Muscle of leg (tissue), 11 donors: ENCODE results near the gene TOGARAM1. TPM values are rescaled to one million over a fixed set of nuclear protein-coding genes. Genes with fewer than 3 reads are reported as not detected.

Experiments used
- DNase-seq: peaks from one replicate; pipeline ENCODE4 v3.0.0; 2013
- H3K27ac ChIP-seq: one replicate; pipeline ENCODE4 v1.5.1; 2013; ENCODE audit warnings: mild to moderate bottlenecking, low read length, control low read depth
- H3K27me3 ChIP-seq: one replicate; pipeline ENCODE4 v1.6.1; 2013; ENCODE audit warnings: low read length; ENCODE audit not compliant: control insufficient read depth, insufficient read depth
- H3K36me3 ChIP-seq: one replicate; pipeline ENCODE4 v1.6.1; 2013; ENCODE audit warnings: low read length; ENCODE audit not compliant: control insufficient read depth, insufficient read depth
- H3K4me1 ChIP-seq: one replicate; pipeline ENCODE4 v1.6.1; 2013; ENCODE audit warnings: low read length; ENCODE audit not compliant: control insufficient read depth, insufficient read depth
- H3K4me3 ChIP-seq: one replicate; pipeline ENCODE4 v1.5.1; 2013; ENCODE audit warnings: low read length, control low read depth
- H3K9me3 ChIP-seq: replicated peaks from 2 replicates; pipeline ENCODE4 v1.6.1; 2013; ENCODE audit warnings: low read depth, low read length; ENCODE audit not compliant: control insufficient read depth
- WGBS: methylation state at CpG from one replicate; pipeline ENCODE4 v1.1.5; 2013; ENCODE audit warnings: missing lambda C conversion rate; ENCODE audit not compliant: insufficient coverage; 5-methylcytosine and 5-hydroxymethylcytosine counted together
- polyA plus RNA-seq, 8 donors: library from polyadenylated mRNA; unstranded; fragments of 120-200 nt; gene quantifications; one replicate each; pipeline versions ENCODE4 v1.2.1 to v1.2.3, GENCODE V29; 2013; ENCODE audit warnings: inconsistent platforms in 1 of 8, low replicate concordance in 1 of 8; ENCODE audit not compliant: insufficient read length in 8 of 8, insufficient read depth in 1 of 8
- total RNA-seq: library from RNA; stranded (reverse); fragments of 120-200 nt; gene quantifications from one replicate; pipeline ENCODE4 v1.2.4, GENCODE V29; 2013

Gene TOGARAM1
- total and polyA plus RNA-seq, 9 donors, result 20.5 to 29.9 (median 22.1) TPM

- no peaks in the 10 kb centered on the region for H3K36me3 ChIP-seq
- no CpG with 5 or more reads among the region's 3 CpGs for WGBS
- DNase-seq, result no peak
- H3K27me3 ChIP-seq, result no peaks in the 10 kb centered on the region
- H3K27ac ChIP-seq, result no peak overlapping the region
- no peak overlapping the region for H3K4me3 ChIP-seq
- no peaks in the 10 kb centered on the region for H3K9me3 ChIP-seq
- H3K4me1 ChIP-seq, result no peaks in the 10 kb centered on the region
These were observed 19.2 kb downstream of the TOGARAM1 start for GRCh38 chr14:44981198-44981597.

DNA sequence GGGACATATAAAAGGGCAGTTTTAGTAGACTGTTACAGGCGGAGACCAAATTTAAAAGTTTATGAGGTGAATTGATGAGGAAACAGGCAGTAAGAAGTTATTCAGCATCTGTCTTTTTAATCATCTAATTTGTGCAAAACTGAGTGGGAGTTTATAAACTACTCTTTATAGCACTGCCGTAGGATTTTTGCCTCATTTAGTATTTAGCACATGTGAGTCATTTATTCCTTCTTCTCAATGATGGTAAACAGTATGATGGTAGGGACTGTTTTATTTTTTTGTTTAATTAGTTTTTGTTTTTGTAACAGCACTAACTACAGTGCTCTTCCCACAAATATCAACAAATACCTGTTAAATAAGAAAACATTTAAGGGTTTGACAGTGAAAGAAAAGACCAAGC is 20.6 kb downstream of the TOGARAM1 start:
- Histone ChIP-seq H3K27ac (no peak overlapping the region), H3K27me3 (no peaks in the 10 kb centered on the region), H3K4me3 (no peak overlapping the region), H3K36me3 (no peaks in the 10 kb centered on the region), H3K9me3 (no peaks in the 10 kb centered on the region), H3K4me1 (no peaks in the 10 kb centered on the region)
- 67% methylated on average over 1 of the region's 2 CpGs for whole genome bisulfite sequencing
- DNase-seq, result no peak

DNA sequence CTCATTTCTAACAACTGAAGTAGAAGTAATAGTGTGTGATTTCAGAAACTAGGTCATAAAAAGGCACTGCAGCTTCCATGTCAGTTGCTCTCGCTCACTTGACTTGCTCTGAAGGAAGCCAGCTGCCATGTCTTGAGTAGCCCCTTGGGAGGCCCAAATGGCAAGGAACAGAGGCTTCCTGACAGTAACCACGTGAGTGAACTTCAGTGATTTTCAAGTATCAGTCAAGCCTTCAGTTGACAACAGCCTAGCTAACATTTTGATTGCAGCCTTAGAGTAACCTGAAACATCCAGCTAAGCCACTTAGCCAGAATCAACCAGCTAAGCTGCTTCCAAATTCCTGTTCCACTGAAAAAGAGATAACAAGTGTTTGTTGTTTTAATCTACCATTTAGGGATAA is 26.7 kb downstream of the TOGARAM1 start:
- H3K27ac ChIP-seq, result no peak overlapping the region
- H3K36me3 ChIP-seq, result no peaks in the 10 kb centered on the region
- peak; percentile 25 for DNase-seq
- WGBS, result 25% methylated on average over 2 of the region's 2 CpGs
- H3K4me3 ChIP-seq, result no peak overlapping the region
- H3K27me3 ChIP-seq, result no peaks in the 10 kb centered on the region
- no peaks in the 10 kb centered on the region for H3K9me3 ChIP-seq
- H3K4me1 ChIP-seq, result peaks cover 4% of the 10 kb centered on the region

DNA sequence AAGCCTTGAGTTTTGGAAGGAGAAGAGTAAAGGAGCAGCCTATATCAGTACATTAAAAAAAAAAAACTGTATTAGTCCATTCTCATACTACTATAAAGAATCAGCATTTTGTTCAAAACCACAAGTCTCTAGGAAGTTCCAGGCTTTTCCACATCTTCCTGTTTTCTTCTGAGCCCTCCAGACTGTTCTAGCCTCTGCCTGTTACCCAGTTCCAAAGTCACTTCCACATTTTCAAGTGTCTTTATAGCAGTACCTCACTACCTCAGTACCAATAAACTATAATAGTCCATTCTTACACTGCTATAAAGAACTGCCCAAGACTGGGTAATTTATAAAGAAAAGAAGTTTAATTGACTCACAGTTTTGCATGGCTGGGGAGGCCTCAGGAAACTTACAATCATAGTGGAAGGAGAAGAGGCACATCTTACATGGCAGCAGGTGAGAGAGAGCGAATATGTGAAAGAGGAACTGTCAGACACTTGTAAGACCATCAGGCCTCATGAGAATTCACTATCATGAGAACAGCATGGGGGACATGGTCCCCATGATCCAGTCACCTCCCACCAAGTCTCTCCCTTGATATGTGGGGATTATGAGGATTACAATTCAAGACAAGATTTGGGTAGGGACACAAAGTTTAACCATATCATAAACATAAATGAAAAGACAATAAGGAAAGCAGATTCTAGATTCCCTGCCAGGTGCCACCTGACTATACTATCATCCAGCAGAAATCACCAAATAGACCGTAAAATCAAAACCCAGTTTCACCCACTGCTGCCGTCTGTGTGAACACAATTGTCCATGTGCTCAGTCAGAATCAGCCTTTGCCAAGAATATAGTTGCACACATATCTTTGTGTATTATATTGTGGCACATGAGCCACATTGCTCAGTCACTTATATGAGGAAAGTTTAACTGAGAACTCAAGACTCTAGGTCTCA is 27.8 kb downstream of the TOGARAM1 start:
- Histone ChIP-seq H3K4me1 (peaks cover 4% of the 10 kb centered on the region), H3K27ac (no peak overlapping the region), H3K9me3 (no peaks in the 10 kb centered on the region), H3K36me3 (no peaks in the 10 kb centered on the region), H3K27me3 (no peaks in the 10 kb centered on the region), H3K4me3 (no peak overlapping the region)
- WGBS, result no CpG with 5 or more reads among the region's 3 CpGs
- peak; percentile 57 for DNase-seq

DNA sequence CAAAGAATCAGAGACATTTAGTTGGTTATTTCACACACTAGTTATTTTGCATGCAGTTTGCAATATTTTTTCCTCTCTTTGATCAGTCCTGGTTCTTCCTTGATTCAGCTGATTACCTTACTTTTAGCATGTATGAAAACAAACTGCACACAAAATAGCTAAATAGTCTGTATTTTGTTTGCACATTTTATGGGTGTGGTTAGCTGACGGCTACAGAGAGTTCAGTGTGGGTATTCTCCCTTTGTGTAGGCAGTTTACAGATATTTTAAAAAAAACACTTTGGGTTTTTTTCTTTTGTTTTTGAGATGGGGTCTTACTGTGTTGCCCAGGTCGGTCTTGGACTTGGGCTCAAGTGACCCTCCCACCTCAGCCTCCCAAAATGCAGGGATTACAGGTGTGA is 28.5 kb downstream of the TOGARAM1 start:
- DNase-seq, result no peak
- no peak overlapping the region for H3K27ac ChIP-seq
- H3K9me3 ChIP-seq, result no peaks in the 10 kb centered on the region
- WGBS, result no CpG with 5 or more reads among the region's 2 CpGs
- H3K4me3 ChIP-seq, result no peak overlapping the region
- H3K4me1 ChIP-seq, result peaks cover 4% of the 10 kb centered on the region
- no peaks in the 10 kb centered on the region for H3K27me3 ChIP-seq
- no peaks in the 10 kb centered on the region for H3K36me3 ChIP-seq

GRCh38 chr14:44995196-44995595 is 33.2 kb downstream of the TOGARAM1 start:
- Histone ChIP-seq H3K36me3 (peaks cover 4% of the 10 kb centered on the region), H3K4me1 (no peaks in the 10 kb centered on the region), H3K27me3 (no peaks in the 10 kb centered on the region), H3K9me3 (no peaks in the 10 kb centered on the region), H3K4me3 (no peak overlapping the region), H3K27ac (no peak overlapping the region)
- WGBS, result no CpG with 5 or more reads among the region's 3 CpGs
- DNase-seq, result no peak

DNA sequence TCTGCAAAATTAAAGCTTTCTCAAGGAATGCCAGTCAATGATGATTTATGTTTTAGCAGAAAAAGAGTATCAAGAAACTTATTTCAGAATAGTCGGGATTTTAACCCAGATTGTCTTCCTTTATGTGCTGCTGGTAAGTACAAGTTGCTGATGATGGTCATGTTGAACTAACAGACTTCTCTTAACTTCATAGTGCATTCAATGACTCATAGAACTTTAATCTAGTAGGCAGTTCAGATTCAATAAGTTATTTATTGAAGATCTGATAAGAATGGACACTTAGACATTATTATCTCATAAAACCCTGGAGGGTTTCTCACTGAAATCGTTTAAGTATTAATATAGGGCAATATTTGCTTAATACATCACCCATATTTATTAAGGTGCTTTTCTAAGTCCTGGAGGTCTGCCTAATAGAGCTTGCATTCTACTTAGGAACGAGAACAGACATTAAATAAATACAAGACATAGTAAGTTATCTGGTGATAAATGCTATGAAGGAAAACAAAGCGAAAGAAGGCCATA is 33.8 kb downstream of the TOGARAM1 start:
- Histone ChIP-seq H3K4me3 (no peak overlapping the region), H3K27me3 (no peaks in the 10 kb centered on the region), H3K27ac (no peak overlapping the region), H3K4me1 (no peaks in the 10 kb centered on the region), H3K9me3 (no peaks in the 10 kb centered on the region), H3K36me3 (peaks cover 6% of the 10 kb centered on the region)
- WGBS, result no CpG with 5 or more reads among the region's 4 CpGs
- DNase-seq, result no peak

DNA sequence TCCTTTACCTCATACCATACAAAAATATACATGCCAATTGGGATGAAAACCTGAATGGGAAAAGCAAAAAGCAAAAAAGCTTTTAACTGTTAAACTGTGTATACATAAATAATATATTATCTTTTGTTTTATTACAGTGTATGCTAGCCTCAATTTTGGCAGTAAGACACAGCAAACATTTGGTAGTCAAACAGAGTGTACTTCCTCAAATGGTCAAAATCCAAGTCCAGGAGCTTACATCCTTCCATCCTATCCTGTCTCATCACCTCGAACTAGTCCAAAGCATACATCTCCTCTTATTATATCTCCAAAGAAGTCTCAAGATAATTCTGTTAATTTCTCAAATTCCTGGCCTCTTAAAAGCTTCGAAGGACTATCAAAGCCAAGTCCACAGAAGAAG is 41.9 kb downstream of the TOGARAM1 start:
- no peaks in the 10 kb centered on the region for H3K27me3 ChIP-seq
- H3K9me3 ChIP-seq, result no peaks in the 10 kb centered on the region
- no peak overlapping the region for H3K27ac ChIP-seq
- H3K4me3 ChIP-seq, result no peak overlapping the region
- H3K4me1 ChIP-seq, result no peaks in the 10 kb centered on the region
- 100% methylated on average over 1 of the region's 2 CpGs for WGBS
- H3K36me3 ChIP-seq, result peaks cover 7% of the 10 kb centered on the region
- DNase-seq, result no peak

DNA sequence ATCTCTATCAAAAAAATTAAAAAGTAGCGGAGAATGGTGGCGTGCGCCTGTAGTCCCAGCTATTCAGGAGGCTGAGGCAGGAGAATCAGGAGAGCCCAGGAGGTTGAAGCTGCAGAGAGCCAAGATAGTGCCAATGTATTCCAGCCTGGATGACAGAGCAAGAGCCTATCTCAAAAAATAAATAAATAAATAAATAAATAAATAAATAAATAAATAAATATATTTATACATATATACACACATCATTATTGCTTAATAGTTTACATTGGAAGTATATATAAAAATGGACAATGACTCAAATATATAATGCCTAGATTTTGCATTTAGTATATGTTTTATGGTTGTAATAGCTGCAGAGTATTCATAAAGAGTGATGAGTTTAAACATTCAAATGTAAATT is 53.1 kb downstream of the TOGARAM1 start:
- Histone ChIP-seq H3K27me3 (no peaks in the 10 kb centered on the region), H3K9me3 (no peaks in the 10 kb centered on the region), H3K4me1 (no peaks in the 10 kb centered on the region), H3K36me3 (peaks cover 10% of the 10 kb centered on the region), H3K27ac (no peak overlapping the region), H3K4me3 (no peak overlapping the region)
- no CpG with 5 or more reads among the region's 3 CpGs for WGBS
- DNase-seq, result no peak

DNA sequence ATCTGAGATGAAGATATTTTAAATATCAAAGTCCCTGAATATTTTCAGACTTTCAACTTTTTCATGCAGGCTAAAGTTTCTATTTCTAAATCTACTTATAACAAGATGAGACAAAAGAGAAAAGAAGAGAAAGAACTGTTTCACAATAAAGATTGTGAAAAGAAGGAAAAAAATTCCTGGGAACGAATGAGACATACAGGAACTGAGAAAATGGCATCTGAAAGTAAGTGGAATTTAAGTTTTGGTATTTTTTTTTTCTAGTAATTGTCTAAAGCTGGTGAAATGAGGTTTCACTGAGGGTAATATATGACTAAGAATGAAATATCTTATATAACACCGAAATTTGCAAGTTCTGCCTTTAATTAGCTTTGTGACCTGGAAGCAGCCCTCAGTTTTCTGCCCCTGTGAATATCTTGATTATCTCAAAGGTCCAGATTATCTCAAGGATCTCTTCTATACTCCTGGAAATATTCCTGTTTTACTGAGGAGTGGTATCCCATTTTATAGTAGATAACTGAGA is 66.2 kb downstream of the TOGARAM1 start:
- Histone ChIP-seq H3K9me3 (no peaks in the 10 kb centered on the region), H3K4me1 (no peaks in the 10 kb centered on the region), H3K36me3 (peaks cover 17% of the 10 kb centered on the region), H3K27me3 (no peaks in the 10 kb centered on the region), H3K27ac (no peak overlapping the region), H3K4me3 (no peak overlapping the region)
- no peak for DNase-seq
- WGBS, result no CpG with 5 or more reads among the region's 2 CpGs
